H1 (cell line): ENCODE results near the gene AHR.

Source experiments
- JUND ChIP-seq: IDR thresholded peaks from 2 replicates; pipeline ENCODE4 v1.6.1; 2011; ENCODE audit warnings: mild to moderate bottlenecking, improper control_type of control experiment, low read length
- POLR2A ChIP-seq, 2 experiments: IDR thresholded peaks; 1 replicate in 1 of 2; 2 replicates in 1 of 2; pipeline ENCODE4 v1.6.1; 2011; ENCODE audit warnings: low read depth in 2 of 2, low read length in 2 of 2, mild to moderate bottlenecking in 2 of 2; ENCODE audit errors: control extremely low read depth in 1 of 2
- SIN3A ChIP-seq, 2 experiments: IDR thresholded peaks in 1 of 2; conservative IDR thresholded peaks in 1 of 2; 2 replicates each; pipeline ENCODE4 v1.6.1; 2011 to 2012; ENCODE audit warnings: low read length in 2 of 2, improper control_type of control experiment in 1 of 2, low read depth in 1 of 2, mild to moderate bottlenecking in 1 of 2
- TF ChIP-seq, protein P1 (sequence below): IDR thresholded peaks from 2 replicates; pipeline ENCODE4 v1.6.1; 2012; ENCODE audit warnings: inconsistent platforms
- TF ChIP-seq, protein P2 (sequence below), 3 experiments: IDR thresholded peaks; 1 replicate in 2 of 3; 2 replicates in 1 of 3; pipeline versions ENCODE4 v1.5.1 to v1.6.1; 2011; ENCODE audit warnings: low read length in 3 of 3, mild to moderate bottlenecking in 3 of 3, inconsistent platforms in 2 of 3, low read depth in 1 of 3, moderate library complexity in 1 of 3; ENCODE audit not compliant: insufficient read depth in 1 of 3; ENCODE audit errors: control extremely low read depth in 1 of 3

DNA sequence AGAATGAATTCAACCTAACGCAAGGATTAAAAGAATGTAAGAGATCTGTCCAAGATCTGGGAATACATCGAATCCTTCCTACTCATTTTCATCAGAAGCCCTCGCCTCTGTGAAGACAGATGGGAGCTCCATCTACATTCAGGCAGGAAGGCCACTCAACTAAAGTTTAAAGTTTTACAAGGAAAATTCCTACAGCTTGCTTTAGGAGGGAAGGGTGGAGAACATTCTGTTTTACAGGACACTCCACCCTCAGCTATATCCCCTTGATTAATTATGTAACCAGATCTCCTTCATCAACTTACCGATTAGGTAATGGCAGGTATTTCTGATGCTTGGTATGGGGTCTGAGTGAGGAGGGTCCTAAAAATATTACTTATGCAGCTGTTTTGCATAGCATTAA, 5.6 kb upstream of the AHR start:
- no peak for TF ChIP-seq JUND
- TF ChIP-seq, protein P1, sequence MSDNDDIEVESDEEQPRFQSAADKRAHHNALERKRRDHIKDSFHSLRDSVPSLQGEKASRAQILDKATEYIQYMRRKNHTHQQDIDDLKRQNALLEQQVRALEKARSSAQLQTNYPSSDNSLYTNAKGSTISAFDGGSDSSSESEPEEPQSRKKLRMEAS = no peak
- TF ChIP-seq POLR2A (IDR thresholded peaks at IDR 0.05; ENCODE audit: control extremely low read depth in 1 of 2, low read depth in 2 of 2, low read length in 2 of 2) = no peak
- no peak for TF ChIP-seq SIN3A (conservative IDR thresholded peaks at IDR 0.05 in 1 of 2, IDR thresholded peaks at IDR 0.05 in 1 of 2; ENCODE audit: low read depth in 1 of 2, low read length in 2 of 2)
- TF ChIP-seq, protein P2, sequence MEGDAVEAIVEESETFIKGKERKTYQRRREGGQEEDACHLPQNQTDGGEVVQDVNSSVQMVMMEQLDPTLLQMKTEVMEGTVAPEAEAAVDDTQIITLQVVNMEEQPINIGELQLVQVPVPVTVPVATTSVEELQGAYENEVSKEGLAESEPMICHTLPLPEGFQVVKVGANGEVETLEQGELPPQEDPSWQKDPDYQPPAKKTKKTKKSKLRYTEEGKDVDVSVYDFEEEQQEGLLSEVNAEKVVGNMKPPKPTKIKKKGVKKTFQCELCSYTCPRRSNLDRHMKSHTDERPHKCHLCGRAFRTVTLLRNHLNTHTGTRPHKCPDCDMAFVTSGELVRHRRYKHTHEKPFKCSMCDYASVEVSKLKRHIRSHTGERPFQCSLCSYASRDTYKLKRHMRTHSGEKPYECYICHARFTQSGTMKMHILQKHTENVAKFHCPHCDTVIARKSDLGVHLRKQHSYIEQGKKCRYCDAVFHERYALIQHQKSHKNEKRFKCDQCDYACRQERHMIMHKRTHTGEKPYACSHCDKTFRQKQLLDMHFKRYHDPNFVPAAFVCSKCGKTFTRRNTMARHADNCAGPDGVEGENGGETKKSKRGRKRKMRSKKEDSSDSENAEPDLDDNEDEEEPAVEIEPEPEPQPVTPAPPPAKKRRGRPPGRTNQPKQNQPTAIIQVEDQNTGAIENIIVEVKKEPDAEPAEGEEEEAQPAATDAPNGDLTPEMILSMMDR (IDR thresholded peaks at IDR 0.05; ENCODE audit: control extremely low read depth in 1 of 3, insufficient read depth in 1 of 3, low read depth in 1 of 3, low read length in 3 of 3) = no peak
